Stimulated activated CD8-positive, alpha-beta memory T cell treated with anti-CD3 and anti-CD28 coated beads, Interleukin-2, amount 100 ng/mL, for 1 hour (primary cell): ENCODE data around the gene PALD1.

ENCODE experiments used
- DNase-seq, 2 donors: peaks; one replicate each; pipeline ENCODE4 v3.0.0-alpha.2; 2020; ENCODE audit warnings: low read depth in 2 of 2

Gene PALD1

GRCh38 chr10:70478191-70479164 lies at the start of gene PALD1:
TSS of gene PALD1 (plus strand) at chr10:70478767. CDS start at chr10:70525952, 47,185 bp downstream.
- DNase-seq: no peak

DNA sequence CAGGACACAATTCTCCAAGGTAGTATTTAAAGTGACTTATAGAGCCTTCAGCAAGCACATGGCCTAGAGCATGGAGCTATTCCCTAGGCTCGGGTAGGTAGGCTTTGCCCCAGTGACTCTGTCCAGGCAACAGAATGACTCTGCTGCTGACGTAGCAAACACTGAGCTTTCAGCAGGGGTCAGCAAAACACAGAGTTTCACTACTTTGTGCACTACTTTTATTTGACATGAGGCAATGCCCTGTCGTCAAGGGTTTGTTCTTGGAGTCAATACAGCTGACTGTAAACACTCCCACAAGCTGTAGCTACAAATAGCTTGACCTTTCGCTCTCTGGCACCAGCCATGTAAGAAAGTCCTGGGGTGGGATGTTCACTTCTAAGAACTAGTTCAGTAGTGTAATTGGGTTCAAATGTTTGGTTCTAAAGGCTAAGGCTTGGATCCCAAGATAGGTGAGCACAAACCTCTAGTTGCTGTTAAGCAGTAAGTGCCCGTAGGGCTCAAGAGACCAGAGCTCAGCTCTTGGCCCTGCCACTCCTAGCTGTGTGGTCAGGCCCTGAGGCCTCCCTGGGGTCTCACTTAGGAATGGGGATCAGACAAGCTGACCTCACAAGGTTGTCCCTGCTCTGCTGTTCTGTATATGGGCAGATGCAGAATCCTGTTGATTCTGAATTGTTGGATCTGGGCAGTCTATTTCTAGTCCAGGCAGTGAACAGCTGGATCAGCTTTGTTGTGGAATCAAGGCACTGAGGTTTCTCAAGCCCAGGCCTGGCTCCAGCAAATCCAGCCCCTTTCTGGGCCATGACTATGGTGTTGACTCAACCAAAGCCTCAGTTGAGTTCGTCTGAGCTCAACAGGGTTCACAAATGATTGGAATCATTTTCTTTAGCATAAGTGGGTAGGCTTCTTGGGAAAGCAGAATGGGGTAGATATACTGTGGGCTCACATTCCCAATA lies 47.8 kb upstream of the PALD1 start:
- DNase-seq: no peak

DNA sequence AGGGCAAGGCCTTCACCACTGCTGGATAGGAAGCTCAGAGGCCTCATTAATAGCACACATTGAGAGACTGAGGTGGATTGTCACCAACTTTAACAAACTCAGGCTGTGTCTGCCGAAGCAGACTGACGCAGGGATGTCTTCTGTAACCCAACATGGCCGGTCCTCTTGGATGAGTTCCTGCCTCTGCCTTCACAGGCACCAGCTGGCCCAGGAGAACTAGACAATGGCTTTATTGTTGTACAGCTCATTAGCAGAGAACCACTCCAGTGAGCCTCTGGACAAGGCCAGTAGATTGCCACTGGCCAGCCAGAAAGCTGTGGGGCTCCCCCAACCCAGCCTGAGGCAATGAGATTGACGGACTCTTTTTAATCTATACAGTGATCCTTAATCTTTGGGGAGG lies 46.5 kb upstream of the PALD1 start:
- DNase-seq: no peak

GRCh38 chr10:70432561-70433263 lies 45.9 kb upstream of the PALD1 start:
- no peak for DNase-seq

- no peak for DNase-seq
These were observed 44.8 kb upstream of the PALD1 start for GRCh38 chr10:70433581-70434280.

DNA sequence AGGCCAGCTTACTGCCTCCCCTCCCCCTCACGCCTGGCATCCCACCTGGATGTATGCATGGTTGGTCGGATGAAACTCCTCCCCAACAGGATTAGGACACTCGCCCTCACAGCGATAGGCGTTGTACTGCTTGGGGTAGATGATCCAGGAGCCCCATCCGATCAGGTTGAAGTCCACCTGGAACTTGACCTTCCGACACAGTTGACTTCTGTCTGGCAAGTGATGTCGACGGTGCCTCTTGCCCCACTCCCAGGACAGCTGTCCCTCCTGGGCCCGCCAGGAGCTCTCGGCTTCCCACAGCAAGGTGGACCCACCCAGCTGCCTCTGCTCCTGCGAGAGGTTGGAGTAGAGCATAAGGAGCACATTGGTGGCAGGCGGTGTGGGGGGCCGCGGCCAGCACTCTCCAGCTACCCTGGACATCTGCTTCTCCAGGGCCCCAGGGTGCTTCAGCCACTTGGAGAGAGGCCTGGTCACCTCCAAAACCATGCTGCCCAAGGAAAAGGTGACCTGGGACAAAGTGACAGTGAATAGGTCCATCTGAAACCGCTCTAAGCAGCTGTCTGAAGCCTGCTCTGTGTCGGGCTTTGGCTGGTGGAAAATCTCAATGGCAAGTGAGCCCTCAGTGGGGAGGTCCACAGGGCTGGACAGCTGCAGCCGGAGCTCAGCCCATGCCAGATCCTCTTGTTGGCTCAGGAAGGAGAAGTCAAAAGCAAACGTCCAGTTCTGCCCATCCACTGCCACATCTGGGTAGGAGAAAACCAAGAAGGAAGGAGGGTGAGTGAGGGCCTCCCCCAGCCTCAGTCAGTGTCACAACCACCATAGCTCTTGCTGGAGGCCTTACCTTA lies 43.1 kb upstream of the PALD1 start:
- no peak for DNase-seq

DNA sequence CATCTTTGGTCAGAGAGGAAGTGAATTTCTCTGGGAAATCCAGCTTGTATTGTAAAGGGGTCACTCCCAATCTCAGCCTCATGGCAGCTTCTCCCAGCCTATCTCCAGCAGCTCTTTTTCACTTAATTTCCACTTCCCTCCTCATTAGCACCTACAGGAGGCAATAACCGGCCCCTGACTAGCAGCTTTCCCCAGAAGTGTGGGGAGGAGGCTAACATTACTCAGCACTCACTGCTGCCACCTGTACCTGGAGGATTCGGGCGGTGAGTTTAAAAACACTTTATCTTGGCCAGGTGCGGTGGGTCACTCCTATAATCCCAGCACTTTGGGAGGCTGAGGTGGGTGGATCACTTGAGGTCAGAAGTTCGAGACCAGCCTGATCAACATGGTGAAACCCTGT lies 40.8 kb upstream of the PALD1 start:
- DNase-seq: no peak

DNA sequence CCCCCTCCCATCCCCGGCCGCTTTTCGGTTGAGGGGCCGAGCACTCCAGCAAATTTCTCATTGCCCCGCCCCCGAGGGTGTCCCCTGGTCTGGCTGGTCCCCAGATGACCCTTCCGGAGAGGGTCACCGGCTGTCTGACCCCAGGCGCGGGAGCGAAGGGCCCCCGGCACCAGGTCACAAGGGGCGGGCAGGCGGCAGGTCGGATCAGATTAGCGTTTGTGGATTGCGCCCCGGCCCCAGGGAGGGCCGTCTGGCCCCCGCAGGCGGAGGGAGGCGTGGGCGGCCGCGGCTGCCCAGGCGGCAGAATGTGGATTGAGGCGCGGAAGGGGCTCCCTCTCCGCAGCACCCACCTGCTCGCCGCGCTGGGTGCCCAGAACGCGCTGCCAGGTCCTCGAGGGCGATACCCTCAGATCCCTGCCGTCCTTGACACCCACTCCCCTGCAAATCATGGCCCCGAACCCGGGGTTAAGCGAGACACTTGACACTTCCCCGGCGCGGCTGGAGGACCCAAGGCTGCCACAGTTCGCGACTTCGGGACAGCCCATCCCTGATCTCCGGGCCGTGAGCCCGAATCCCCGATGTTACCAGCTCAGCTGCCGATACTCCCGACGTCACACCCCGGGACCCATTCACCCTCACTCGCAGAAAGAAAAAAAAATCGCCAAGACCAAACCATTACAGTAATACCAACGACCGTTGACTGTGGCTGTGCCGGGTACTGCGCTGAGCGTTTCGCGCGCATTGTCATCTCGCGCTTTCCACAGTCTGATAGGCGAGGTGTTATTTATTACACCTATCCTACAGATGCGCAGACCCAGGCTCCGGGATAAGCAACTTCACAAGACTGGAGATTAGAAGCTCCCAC lies 38.0 kb upstream of the PALD1 start:
- DNase-seq: no peak

DNA sequence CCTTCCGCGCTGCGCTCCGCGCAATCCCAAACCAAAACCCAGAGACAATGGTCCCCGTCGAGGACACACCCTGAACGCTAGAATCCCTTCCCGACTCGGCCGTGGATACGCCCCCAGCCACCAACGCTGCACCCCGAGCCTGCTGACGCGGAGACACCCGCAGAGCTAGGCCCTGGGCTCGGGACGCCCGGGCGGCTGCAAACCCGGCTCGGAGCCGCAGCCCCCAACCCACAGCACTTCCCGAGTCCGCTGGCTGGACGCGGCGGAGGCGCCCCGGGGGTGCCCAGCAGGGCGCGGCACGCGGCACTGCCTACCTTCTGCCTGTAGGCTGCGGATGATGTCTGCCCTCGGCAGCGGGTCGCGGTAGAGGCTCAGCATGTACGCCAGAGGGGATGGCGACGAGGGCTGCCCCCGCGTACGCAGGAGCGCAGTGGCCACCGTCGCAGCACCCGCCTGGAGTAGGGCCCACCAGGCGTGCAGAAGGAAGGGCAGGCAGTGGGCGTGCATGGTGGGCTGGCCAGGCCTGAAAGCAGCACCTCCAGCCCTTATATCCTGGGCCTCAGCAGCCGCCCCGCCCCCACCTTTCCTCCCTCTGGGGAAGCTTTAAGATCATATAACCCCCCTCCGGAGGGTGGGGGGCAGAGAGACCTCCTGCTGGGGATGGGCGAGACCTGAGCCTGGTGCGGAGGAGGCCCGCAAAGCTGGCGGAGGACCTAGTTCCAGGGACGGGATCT lies 37.2 kb upstream of the PALD1 start, which contains the start of gene NODAL:
Gene NODAL (minus strand): TSS at position 521 of the 734 bp plus-strand sequence. CDS start 14 bp downstream, at position 507.
- no peak for DNase-seq

GRCh38 chr10:70441895-70442309 lies 36.7 kb upstream of the PALD1 start:
- no peak for DNase-seq

- no peak for DNase-seq
These were observed 36.1 kb upstream of the PALD1 start for GRCh38 chr10:70442332-70442988.

- no peak for DNase-seq
These were observed 33.8 kb upstream of the PALD1 start for GRCh38 chr10:70444744-70445143.

- DNase-seq: no peak
These were observed 32.6 kb upstream of the PALD1 start for GRCh38 chr10:70445718-70446657.

GRCh38 chr10:70448236-70448635 lies 30.3 kb upstream of the PALD1 start:
- no peak for DNase-seq

DNA sequence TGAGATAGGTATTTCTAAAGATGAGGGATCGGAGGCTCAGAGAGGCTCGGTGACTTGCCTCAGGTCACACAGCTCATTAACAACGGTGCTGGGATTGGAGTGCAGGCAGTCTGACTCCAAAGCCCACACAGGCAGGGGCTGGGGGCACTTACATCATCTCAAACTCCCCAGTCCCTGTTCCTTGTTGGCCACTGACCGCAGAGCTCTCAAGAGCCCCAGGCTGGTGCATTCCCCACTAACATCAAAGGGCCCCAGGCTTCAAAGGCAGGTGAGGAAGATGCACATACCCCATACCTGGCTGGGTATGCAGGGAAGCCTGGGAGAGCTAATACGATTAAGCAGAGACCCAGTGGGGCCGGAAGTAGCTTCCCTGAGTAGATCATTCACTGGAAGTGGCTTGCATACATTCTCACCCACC lies 23.3 kb upstream of the PALD1 start:
- no peak for DNase-seq

DNA sequence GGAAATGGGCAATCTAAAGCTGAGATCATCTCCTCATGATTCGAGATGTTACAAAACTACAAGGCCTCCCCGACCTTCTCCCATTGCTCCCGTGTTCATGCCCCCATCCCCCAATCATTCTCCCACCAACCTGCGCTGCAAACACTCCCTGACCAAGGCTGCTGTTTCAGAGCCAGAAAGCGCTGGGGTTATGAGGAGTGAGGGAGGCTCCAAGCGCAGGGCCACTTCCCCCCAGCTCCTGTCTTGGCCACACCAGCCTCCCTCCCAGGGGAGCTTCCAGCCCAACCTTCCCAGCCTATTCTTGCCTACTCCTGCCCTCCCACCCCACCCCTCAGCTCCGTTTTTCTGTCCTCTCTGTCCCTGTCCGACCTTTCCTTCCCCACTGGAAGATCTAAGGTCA lies 22.4 kb upstream of the PALD1 start:
- no peak for DNase-seq
